Measurements from ENCODE around the gene SYT9. TPM values are rescaled to one million over a fixed set of nuclear protein-coding genes. Genes with fewer than 3 reads are reported as not detected.
A peak's percentile ranks its signal among the peaks of the same experiment; 100 is the strongest.

Gene SYT9
- total RNA-seq, 1 experiment from 2014 or later, result not detected

- DNase-seq (ENCODE audit: low read depth), result no peak
Observed at GRCh38 chr11:7347611-7348431, 96.1 kb downstream of the SYT9 start.

GRCh38 chr11:7348432-7349304 lies 97.0 kb downstream of the SYT9 start:
- no peak for DNase-seq (ENCODE audit: low read depth)

GRCh38 chr11:7351228-7351627 lies 99.5 kb downstream of the SYT9 start:
- DNase-seq (ENCODE audit: low read depth), result no peak

DNA sequence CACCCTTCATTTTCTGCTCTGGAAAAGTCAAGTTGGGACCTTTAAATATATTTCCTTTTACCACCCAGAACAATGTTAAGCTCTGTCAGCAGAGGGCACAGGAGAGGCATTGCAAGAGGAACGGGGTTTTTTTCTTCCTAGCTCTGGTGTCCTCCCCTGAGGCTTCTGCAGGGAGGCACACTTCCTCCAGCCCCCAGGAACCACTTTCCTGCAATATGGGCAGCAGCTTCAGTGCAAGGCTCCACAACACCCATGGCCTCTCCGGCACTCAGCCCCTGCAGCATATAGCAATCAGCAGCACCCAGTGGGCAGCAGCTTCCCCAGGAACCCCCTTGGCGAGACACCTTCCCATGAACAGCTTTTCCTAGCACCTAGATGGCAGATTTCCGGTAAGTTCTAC lies 101.4 kb downstream of the SYT9 start:
- peak; percentile 5 for DNase-seq (ENCODE audit: low read depth)

GRCh38 chr11:7364660-7365059 lies 113.0 kb downstream of the SYT9 start:
- no peak for DNase-seq (ENCODE audit: low read depth)

DNA sequence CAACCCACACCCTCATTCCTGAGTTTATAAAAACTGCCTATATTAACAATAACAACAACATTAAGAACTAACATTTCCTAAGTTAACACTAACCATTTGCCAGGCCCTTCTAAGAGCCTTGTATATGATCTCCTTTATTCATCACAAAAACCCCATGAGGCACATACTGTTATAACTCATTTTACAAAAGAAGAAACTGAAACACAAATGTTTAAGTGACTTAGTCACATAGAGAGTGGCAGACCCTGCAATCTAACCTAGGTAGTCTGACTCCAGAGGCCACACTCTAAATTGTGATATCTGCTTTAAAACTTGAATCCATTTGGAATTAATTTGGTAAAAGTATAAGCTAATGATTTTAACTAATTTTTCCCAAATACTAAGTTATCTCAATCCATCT lies 116.1 kb downstream of the SYT9 start:
- DNase-seq (ENCODE audit: low read depth), result no peak

DNA sequence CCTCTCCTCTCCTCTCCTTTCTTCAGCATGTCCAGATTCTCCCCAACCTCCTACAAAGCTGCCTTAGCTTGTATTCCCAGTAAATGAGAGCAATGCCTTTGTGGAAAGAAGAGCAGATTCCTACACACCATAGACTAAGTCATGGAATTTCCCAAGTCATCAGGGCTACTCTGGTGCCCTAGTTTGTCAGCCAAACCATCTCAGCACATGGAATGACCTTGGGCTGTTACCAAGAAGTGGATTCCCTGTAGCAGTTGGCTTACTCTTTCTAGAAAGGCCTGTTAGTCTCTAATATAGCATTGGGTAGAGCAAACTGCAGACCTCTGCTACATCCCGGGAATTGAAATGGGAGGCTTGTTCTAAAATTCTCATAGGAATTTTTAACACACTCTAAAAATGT lies 124.7 kb downstream of the SYT9 start:
- DNase-seq (ENCODE audit: low read depth), result no peak

DNA sequence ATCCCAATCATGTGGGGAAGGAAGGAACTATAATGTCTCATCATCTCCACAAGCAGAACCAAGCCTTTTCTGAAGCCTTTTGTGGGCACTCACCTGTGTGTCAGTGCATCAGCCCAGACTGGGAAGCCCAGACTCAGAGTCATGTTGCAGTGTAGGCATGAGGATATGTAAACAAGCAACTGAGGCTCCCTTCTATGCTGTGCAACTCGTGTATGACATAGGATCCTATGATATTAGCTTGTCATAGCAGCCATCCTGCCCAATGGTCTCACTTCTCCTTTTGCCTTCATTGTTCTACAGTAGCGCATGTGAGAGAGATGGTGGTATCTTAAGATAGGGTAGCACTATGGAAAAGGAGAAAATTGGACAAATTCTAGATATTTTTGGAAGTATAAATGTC lies 130.2 kb downstream of the SYT9 start:
- DNase-seq (ENCODE audit: low read depth), result no peak

DNA sequence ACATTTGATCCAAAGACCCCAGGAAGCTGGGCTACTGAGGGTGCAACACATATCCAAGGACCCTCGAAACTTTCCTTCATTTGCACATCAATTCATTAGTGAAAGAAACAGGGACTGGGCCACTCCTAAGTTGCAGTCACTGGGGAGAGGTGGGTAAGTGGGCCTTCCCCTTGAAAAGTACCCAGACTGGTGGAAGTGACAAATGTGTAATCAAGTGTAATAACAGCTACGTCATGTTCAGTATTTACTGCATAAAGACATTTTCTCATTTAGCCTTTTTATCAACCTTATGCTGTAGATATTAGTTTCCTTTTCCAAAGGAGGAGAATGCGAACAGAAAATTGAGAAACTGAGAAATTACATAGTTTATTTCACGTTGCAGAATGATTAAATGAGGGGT lies 131.7 kb downstream of the SYT9 start:
- no peak for DNase-seq (ENCODE audit: low read depth)

- no peak for DNase-seq (ENCODE audit: low read depth)
Observed at GRCh38 chr11:7384691-7385090, 133.0 kb downstream of the SYT9 start.

DNA sequence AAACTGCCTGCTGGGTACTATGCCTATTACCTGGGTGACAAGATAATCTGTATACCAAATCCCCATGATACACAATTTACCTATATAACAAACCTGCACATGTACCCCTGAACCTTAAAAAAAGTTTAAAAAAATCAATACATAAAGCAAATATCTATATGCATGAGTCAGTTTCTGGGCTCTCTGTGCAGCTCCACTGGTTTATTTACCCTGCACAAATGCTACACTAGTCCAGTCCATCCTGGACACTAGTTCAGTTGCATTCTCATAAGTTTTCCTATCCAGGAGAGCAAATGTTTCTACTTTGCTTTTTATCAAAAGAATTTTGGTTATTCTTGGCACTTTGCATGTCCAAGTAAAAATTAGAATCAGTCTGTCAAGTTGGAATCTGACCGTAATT lies 133.8 kb downstream of the SYT9 start:
- DNase-seq (ENCODE audit: low read depth), result no peak

DNA sequence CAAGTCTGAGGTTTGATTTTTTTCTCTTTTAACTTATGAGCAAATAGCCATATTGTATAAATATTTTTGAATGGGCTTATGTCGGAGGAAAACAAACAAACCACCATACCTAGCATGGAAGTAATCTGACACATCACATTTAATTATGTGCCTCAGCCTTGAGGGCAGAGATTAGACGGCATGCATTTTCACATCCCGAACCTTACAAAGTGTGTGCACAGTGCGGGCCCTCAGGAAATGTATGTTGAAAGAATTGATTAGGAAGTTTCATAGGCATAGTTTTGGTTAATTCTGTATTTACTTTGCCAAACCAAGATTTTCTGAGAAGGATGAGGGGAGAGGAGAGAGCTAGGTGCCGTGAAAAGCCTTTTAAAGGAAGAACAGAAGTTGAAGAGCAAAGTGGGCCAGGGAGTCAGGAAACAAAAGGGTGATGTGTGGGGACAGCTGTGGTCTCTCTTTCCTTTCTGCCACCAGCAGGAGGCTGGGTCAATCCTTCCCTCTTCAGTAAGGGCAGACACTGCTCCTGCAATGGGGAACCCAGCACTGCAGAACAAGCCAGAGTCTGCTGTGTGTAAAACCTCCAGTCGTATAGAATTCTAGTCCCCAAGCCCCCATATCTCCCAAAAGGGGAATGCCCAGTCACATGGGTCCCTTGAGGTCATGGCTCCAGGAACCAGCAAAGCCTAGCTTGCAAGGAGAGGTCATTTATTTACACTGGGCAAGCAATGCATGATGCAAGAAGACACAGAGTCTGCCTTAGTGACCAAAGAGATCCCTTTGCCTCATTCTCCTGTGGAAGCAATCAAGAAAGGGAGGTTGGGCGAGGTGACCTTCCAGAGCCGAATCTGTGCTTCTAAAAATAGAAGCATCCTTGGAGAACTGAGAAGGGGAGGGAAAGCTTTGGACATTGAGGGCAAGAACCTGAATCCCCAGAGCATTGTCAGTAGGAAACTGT lies 162.5 kb downstream of the SYT9 start:
- no peak for DNase-seq (ENCODE audit: low read depth)

DNA sequence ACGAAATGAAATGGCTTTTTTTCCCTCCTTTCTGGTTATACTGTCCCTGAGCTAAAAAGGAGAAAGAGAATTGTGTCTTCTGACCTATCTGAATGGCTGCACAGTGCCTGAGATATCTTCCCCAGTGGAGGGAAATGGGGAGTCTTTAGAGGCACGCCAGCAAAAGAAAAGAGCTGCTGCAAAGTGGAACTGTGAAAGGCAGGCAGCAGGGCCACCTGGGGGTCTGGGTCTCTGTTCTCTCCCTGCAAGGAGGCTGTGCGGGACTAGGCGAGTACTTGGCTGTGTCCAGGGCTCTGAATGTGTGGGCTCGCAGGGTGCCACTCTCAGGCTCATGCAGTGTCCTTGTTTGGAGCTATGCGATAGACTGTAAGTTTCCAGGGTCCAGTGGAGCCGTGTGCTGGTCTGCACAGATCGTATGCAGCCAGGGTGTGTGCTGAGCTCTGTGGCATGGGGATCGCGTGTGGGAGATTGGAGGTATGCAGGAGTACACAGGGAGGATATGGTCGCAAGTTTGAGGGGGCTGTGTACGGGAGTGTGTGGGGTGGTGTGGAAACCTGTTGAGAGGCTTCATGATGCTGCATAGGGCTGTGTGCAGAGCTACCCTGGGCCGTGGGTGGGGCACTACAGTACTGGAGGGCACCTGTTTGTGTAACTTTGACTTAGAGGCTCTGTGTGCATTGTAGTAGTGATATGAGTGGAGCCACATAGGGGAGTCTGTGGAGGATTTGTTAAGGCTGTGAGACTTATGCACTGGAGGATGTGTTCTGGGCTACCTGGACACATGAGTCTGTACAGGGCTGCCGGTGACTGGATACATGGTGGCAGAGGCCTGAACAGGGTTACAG lies 163.5 kb downstream of the SYT9 start:
- no peak for DNase-seq (ENCODE audit: low read depth)

DNA sequence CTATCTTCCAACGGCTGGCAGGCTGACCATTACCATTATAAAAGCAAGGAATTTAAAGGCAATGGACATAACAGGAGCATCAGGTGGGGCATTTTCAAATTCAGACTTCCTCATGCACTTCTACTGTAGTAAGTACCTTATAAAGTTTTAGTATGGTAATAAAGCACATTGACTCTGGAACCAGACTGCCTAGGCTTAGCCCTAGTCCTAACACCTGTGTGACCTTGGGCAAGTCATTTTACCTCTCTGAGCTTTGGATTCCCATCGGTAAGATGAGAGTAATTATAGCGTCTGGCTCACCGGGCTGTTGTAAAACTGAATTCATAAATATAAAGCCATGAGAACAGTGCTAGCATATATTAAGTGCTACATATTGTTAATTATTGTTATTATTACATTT lies 164.4 kb downstream of the SYT9 start:
- DNase-seq (ENCODE audit: low read depth), result no peak

DNA sequence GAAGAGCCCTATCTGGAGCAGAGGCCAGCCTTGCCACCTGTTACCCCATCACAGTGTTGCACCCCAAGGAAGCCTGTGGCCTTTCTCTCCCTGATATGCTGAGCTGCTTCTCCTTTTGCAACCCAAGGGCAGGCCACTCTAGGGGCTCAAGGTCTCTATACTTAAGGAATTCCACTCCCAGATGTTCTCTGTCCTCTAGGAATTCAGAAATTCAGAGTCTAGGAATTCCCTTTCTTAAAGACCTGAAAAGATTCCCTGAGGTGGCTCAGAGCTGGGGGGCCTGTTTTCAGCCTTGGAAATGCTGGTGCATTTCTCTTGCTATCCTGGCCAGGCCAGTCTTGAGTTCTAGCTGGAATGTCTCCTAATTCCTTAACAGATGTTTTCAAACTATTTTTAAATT lies 165.6 kb downstream of the SYT9 start:
- no peak for DNase-seq (ENCODE audit: low read depth)

- peak; percentile 60 for DNase-seq (ENCODE audit: low read depth)
Observed at GRCh38 chr11:7418061-7418460, 166.4 kb downstream of the SYT9 start.

GRCh38 chr11:7418906-7419305 lies 167.2 kb downstream of the SYT9 start:
- no peak for DNase-seq (ENCODE audit: low read depth)

- DNase-seq (ENCODE audit: low read depth), result peak; percentile 15
Observed at GRCh38 chr11:7421136-7421535, 169.4 kb downstream of the SYT9 start.

- DNase-seq (ENCODE audit: low read depth), result no peak
Observed at GRCh38 chr11:7422544-7423331, 171.0 kb downstream of the SYT9 start.

- DNase-seq (ENCODE audit: low read depth), result no peak
Observed at GRCh38 chr11:7423946-7424345, 172.2 kb downstream of the SYT9 start.
